Measurements from ENCODE around the gene TMEM39A.

GRCh38 chr3:119507404-119507803, 44.0 kb upstream of the TMEM39A start:
- TF ChIP-seq CTCF (conservative IDR thresholded peaks at IDR 0.05 in 1 of 2, IDR thresholded peaks at IDR 0.05 in 1 of 2; ENCODE audit: low read depth in 1 of 2, low read length in 2 of 2), result no peak
- no peak for TF ChIP-seq EZH2 (IDR thresholded peaks at IDR 0.05; ENCODE audit: low read length, missing control alignments)
